SU-DHL-6 (cell line): ENCODE measurements around the gene EEFSEC.

Experiments used
- H2AFZ ChIP-seq: fragments of 200-600 bp; sonication (generic); 2 replicates; pipeline ENCODE4 v1.6.1; 2014; ENCODE audit warnings: low read depth, mild to moderate bottlenecking, moderate library complexity, mixed read lengths, antibody characterized with exemption, low read length; ENCODE audit not compliant: severe bottlenecking
- H3F3A ChIP-seq: fragments of 200-600 bp; shearing (Covaris generic); 2 replicates; pipeline ENCODE4 v1.6.0; 2016; ENCODE audit warnings: antibody characterized with exemption, mild to moderate bottlenecking; ENCODE audit not compliant: insufficient read depth
- H3K27ac ChIP-seq: fragments of 200-600 bp; sonication (generic); 2 replicates; pipeline ENCODE4 v1.5.1; 2016; ENCODE audit warnings: low read depth, mild to moderate bottlenecking, low read length, moderate library complexity, mixed read lengths
- H3K27me3 ChIP-seq: fragments of 200-600 bp; sonication (generic), shearing (Covaris generic); 2 replicates; pipeline ENCODE4 v1.6.0; 2014; ENCODE audit warnings: mild to moderate bottlenecking, low read length
- H3K36me3 ChIP-seq: fragments of 200-600 bp; sonication (generic); 2 replicates; pipeline ENCODE4 v1.6.1; 2014; ENCODE audit warnings: mild to moderate bottlenecking, low read length, mixed read lengths
- H3K4me2 ChIP-seq: fragments of 300-600, 200-600 bp; shearing (Covaris generic), sonication (generic); 2 replicates; pipeline ENCODE4 v1.6.0; 2014; ENCODE audit warnings: low read length, low read depth, mild to moderate bottlenecking; ENCODE audit not compliant: poor library complexity, severe bottlenecking
- H3K4me3 ChIP-seq: fragments of 200-600 bp; sonication (generic); 2 replicates; pipeline ENCODE4 v1.5.1; 2014; ENCODE audit warnings: antibody characterized with exemption, low read length, mild to moderate bottlenecking, mixed read lengths; ENCODE audit not compliant: insufficient read depth, poor library complexity, severe bottlenecking
- H3K79me2 ChIP-seq: fragments of 200-600 bp; sonication (generic); 2 replicates; pipeline ENCODE4 v1.6.1; 2014; ENCODE audit warnings: mild to moderate bottlenecking, low read length, moderate library complexity; ENCODE audit not compliant: insufficient read depth
- H3K9ac ChIP-seq: fragments of 200-600 bp; sonication (generic); 2 replicates; pipeline ENCODE4 v1.7.0; 2014; ENCODE audit warnings: mild to moderate bottlenecking, low read length
- H3K9me2 ChIP-seq: fragments of 200-600 bp; sonication (generic); replicated peaks from 2 replicates; pipeline ENCODE4 v1.6.1; 2014; ENCODE audit warnings: low read length; ENCODE audit not compliant: insufficient read depth
- H3K9me3 ChIP-seq: fragments of 200-600 bp; sonication (generic); 2 replicates; pipeline ENCODE4 v1.6.1; 2014; ENCODE audit warnings: low read length, mixed read lengths; ENCODE audit not compliant: insufficient read depth
- H4K20me1 ChIP-seq: fragments of 200-600 bp; sonication (generic); 2 replicates; pipeline ENCODE4 v1.6.1; 2014; ENCODE audit warnings: low read depth, mild to moderate bottlenecking, antibody characterized with exemption, low read length, moderate library complexity, mixed read lengths
- EZH2phosphoT487 ChIP-seq: fragments of 200-600 bp; sonication (generic), shearing (Covaris generic); conservative IDR thresholded peaks from 2 replicates; pipeline ENCODE4 v1.6.1; 2018; ENCODE audit warnings: mild to moderate bottlenecking, antibody characterized with exemption, low read length, moderate library complexity, mixed read lengths
- TF ChIP-seq, protein P1 (sequence below): fragments of 200-600 bp; sonication (generic); IDR thresholded peaks from one replicate; pipeline ENCODE4 v1.5.1; 2017; ENCODE audit warnings: antibody characterized with exemption, mild to moderate bottlenecking, low read length, moderate library complexity; ENCODE audit not compliant: insufficient read depth, poor library complexity, severe bottlenecking

EEFSEC gene

DNA sequence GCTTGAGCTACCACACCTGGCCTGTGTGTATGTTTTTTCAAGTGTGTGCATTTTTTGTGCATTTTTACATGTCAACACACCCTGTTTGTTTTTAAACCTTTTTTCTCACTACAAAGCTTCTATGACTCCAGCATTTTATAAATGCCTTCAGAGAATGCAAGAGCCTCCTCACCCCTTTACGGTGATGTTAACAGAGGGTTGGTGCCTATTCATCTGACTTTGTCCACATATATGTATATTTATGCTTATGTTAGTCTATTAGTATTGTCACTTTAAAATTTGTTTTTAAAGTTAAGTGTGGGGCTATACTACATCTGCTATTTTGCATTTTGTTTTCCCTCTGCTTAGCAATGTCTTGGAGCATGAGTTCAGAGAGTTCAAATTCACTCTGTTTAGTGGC is 45.8 kb downstream of the EEFSEC start:
- no peaks in the 10 kb centered on the region for H3K9me3 ChIP-seq
- no peak overlapping the region for H2AFZ ChIP-seq
- H3K27me3 ChIP-seq, result no peaks in the 10 kb centered on the region
- peaks cover 3% of the 10 kb centered on the region; the same call in 1 of the 2 replicates for H3K79me2 ChIP-seq
- H3K9ac ChIP-seq, result no peak overlapping the region
- H4K20me1 ChIP-seq, result 0 out of 2 replicates have a peak, but pooled peaks cover 4% of the 10 kb centered on the region
- no peaks in the 10 kb centered on the region for H3F3A ChIP-seq
- H3K4me3 ChIP-seq, result no peak overlapping the region
- H3K9me2 ChIP-seq, result no peaks in the 10 kb centered on the region
- no peaks in the 10 kb centered on the region for H3K36me3 ChIP-seq
- no peak overlapping the region for H3K4me2 ChIP-seq
- no peak overlapping the region for H3K27ac ChIP-seq
- TF ChIP-seq, protein P1, sequence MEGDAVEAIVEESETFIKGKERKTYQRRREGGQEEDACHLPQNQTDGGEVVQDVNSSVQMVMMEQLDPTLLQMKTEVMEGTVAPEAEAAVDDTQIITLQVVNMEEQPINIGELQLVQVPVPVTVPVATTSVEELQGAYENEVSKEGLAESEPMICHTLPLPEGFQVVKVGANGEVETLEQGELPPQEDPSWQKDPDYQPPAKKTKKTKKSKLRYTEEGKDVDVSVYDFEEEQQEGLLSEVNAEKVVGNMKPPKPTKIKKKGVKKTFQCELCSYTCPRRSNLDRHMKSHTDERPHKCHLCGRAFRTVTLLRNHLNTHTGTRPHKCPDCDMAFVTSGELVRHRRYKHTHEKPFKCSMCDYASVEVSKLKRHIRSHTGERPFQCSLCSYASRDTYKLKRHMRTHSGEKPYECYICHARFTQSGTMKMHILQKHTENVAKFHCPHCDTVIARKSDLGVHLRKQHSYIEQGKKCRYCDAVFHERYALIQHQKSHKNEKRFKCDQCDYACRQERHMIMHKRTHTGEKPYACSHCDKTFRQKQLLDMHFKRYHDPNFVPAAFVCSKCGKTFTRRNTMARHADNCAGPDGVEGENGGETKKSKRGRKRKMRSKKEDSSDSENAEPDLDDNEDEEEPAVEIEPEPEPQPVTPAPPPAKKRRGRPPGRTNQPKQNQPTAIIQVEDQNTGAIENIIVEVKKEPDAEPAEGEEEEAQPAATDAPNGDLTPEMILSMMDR, result no peak
- no peak for TF ChIP-seq EZH2phosphoT487

GRCh38 chr3:128201158-128201755 is 48.0 kb downstream of the EEFSEC start:
- Histone ChIP-seq H3K9me2 (no peaks in the 10 kb centered on the region), H3K4me2 (no peak overlapping the region), H3F3A (no peaks in the 10 kb centered on the region), H3K36me3 (no peaks in the 10 kb centered on the region), H3K27me3 (no peaks in the 10 kb centered on the region), H3K4me3 (no peak overlapping the region), H3K79me2 (peaks cover 3% of the 10 kb centered on the region), H3K9ac (no peak overlapping the region), H2AFZ (no peak overlapping the region), H4K20me1 (0 out of 2 replicates have a peak, but pooled peaks cover 4% of the 10 kb centered on the region), H3K27ac (no peak overlapping the region), H3K9me3 (no peaks in the 10 kb centered on the region)
- TF ChIP-seq, protein P1, result no peak
- no peak for TF ChIP-seq EZH2phosphoT487

GRCh38 chr3:128203169-128203568 is 49.9 kb downstream of the EEFSEC start:
- Histone ChIP-seq H2AFZ (no peak overlapping the region), H3K9ac (no peak overlapping the region), H3K27me3 (no peaks in the 10 kb centered on the region), H3K9me3 (no peaks in the 10 kb centered on the region), H3K36me3 (no peaks in the 10 kb centered on the region), H3K4me3 (no peak overlapping the region), H3F3A (no peaks in the 10 kb centered on the region), H3K9me2 (no peaks in the 10 kb centered on the region), H4K20me1 (0 out of 2 replicates have a peak, but pooled peaks cover 4% of the 10 kb centered on the region), H3K27ac (no peak overlapping the region), H3K79me2 (peaks cover 9% of the 10 kb centered on the region; the same call in 1 of the 2 replicates), H3K4me2 (no peak overlapping the region)
- TF ChIP-seq EZH2phosphoT487, result no peak
- TF ChIP-seq, protein P1, result no peak
